ENCODE results near the gene CCDC89.
"Not testable (repeated sequence)": the region's sequence is repeated elsewhere in the genome, so short reads cannot be mapped to it uniquely, and the experiment has no call there.

Gene CCDC89

DNA sequence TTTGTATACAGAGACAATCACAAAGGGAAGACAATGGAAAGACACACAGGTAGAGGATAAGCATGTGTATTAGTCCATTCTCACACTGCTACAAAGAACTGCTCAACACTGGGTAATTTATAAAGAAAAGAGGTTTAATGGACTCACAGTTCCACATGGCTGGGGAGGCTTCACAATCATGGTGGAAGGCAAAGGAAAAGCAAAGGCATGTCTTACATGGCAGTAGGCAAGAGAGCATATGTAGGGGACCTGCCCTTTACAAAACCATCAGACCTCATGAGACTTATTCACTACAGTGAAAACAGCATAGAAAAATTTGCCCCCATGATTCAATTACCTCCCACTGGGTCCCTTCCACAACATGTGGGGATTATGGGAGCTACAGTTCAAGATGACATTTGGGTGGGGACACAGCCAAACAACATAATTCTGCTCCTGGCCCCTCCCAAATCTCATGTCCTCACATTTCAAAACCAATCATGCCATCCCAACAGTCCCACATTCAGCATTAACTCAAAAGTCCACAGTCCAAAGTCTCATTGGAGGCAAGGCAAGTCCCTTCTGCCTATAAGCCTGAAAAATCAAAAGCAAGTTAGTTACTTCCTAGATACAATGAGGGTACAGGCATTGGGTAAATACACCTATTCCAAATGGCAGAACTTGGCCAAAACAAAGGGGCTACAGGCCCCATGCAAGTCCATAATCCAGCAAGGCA, 14.9 kb downstream of the CCDC89 start:
- H3K4me1 Mint-ChIP-seq; H3K27ac Mint-ChIP-seq; H3K9me3 Mint-ChIP-seq; H3K36me3 Mint-ChIP-seq; H3K4me3 Mint-ChIP-seq; DNase-seq; ATAC-seq (replicated peaks): not testable (repeated sequence)
- H3K27me3 Mint-ChIP-seq, result peaks cover 17 to 21% of the 10 kb centered on the region in 2 donors

GRCh38 chr11:85668157-85668556, 17.8 kb downstream of the CCDC89 start:
- Mint-ChIP-seq H3K27ac (no peak overlapping the region), H3K9me3 (peaks cover 0 to 3% of the 10 kb centered on the region in 2 donors), H3K36me3 (peaks cover 9 to 15% of the 10 kb centered on the region in 2 donors), H3K4me1 (peaks cover 5 to 16% of the 10 kb centered on the region in 2 donors), H3K4me3 (no peak overlapping the region), H3K27me3 (peaks cover 10 to 12% of the 10 kb centered on the region in 2 donors)
- ATAC-seq (replicated peaks) (no peak), DNase-seq (no peak)

GRCh38 chr11:85666687-85667086, 19.3 kb downstream of the CCDC89 start:
- DNase-seq (no peak), ATAC-seq (replicated peaks) (no peak)
- Mint-ChIP-seq H3K4me1 (peaks cover 9 to 21% of the 10 kb centered on the region in 2 donors), H3K27ac (no peak overlapping the region), H3K9me3 (peaks cover 0 to 3% of the 10 kb centered on the region in 2 donors), H3K36me3 (peaks cover 14 to 19% of the 10 kb centered on the region in 2 donors), H3K4me3 (no peak overlapping the region), H3K27me3 (peaks cover 8 to 12% of the 10 kb centered on the region in 2 donors)

- no peak for DNase-seq
- Mint-ChIP-seq H3K9me3 (peaks cover 0 to under 1% of the 10 kb centered on the region in 2 donors), H3K4me3 (peak overlapping the region in 1 of 2 donors; percentile 25), H3K4me1 (peaks cover 11 to 29% of the 10 kb centered on the region in 2 donors), H3K27me3 (peaks cover 0 to 4% of the 10 kb centered on the region in 2 donors), H3K36me3 (peaks cover 17 to 20% of the 10 kb centered on the region in 2 donors), H3K27ac (peak overlapping the region; percentile 98)
- no peak for ATAC-seq (replicated peaks)
Measured at GRCh38 chr11:85665733-85666132, 20.3 kb downstream of the CCDC89 start.

GRCh38 chr11:85664615-85665481, 21.1 kb downstream of the CCDC89 start, which contains the start of gene CREBZF:
Gene CREBZF, minus strand, starts transcription at chr11:85665129. Its CDS starts 254 bp downstream, at chr11:85664875.
- Mint-ChIP-seq H3K9me3 (no peaks in the 10 kb centered on the region), H3K4me1 (peaks cover 15 to 35% of the 10 kb centered on the region in 2 donors), H3K4me3 (peak within 1 kb of the TSS; percentile 100), H3K36me3 (peaks cover 22 to 29% of the 10 kb centered on the region in 2 donors), H3K27me3 (no peaks in the 10 kb centered on the region), H3K27ac (peak within 1 kb of the TSS; percentile 98)
- ATAC-seq (replicated peaks) (peak; percentile 90 to 92), DNase-seq (peak; percentile 94)

GRCh38 chr11:85663753-85664614, 22.0 kb downstream of the CCDC89 start:
- peak overlapping the region; percentile 100 for H3K4me3 Mint-ChIP-seq
- DNase-seq, result peak; percentile 79
- peaks cover 23 to 33% of the 10 kb centered on the region in 2 donors for H3K36me3 Mint-ChIP-seq
- H3K27ac Mint-ChIP-seq, result peak overlapping the region; percentile 98
- H3K27me3 Mint-ChIP-seq, result no peaks in the 10 kb centered on the region
- no peaks in the 10 kb centered on the region for H3K9me3 Mint-ChIP-seq
- ATAC-seq (replicated peaks), result peak; percentile 74 to 77
- peaks cover 17 to 41% of the 10 kb centered on the region in 2 donors for H3K4me1 Mint-ChIP-seq

GRCh38 chr11:85663080-85663752, 22.8 kb downstream of the CCDC89 start:
- peak overlapping the region; percentile 98 for H3K27ac Mint-ChIP-seq
- H3K36me3 Mint-ChIP-seq, result peaks cover 23 to 33% of the 10 kb centered on the region in 2 donors
- H3K4me1 Mint-ChIP-seq, result peaks cover 17 to 41% of the 10 kb centered on the region in 2 donors
- H3K9me3 Mint-ChIP-seq, result no peaks in the 10 kb centered on the region
- H3K4me3 Mint-ChIP-seq, result peak overlapping the region; percentile 100
- DNase-seq, result no peak
- no peaks in the 10 kb centered on the region for H3K27me3 Mint-ChIP-seq
- ATAC-seq (replicated peaks), result no peak

- Mint-ChIP-seq H3K27ac (no peak overlapping the region), H3K36me3 (peaks cover 25 to 34% of the 10 kb centered on the region in 2 donors), H3K4me3 (peak overlapping the region; percentile 35 to 62), H3K4me1 (peaks cover 17 to 43% of the 10 kb centered on the region in 2 donors), H3K27me3 (no peaks in the 10 kb centered on the region), H3K9me3 (no peaks in the 10 kb centered on the region)
- DNase-seq (no peak), ATAC-seq (replicated peaks) (no peak)
Measured at GRCh38 chr11:85661972-85662664, 23.9 kb downstream of the CCDC89 start.

DNA sequence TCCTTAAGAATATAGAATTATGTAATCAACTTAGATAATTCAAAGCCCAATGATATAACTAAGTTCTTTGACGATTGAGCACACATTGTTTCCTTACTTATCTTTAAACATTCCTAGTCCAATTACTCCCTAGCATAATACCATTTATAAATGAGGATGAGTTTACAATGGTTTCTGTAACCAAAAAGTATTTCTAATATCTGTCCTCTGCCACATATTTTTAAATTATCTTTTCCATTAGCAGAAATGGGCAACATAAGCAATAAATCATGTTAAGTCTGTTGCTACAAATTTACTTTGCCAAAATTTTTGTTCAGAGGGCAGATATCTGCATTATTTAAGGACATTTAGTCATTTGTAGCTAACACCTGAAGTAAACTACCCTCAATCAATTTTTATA, 27.8 kb downstream of the CCDC89 start:
- Mint-ChIP-seq H3K27me3 (no peaks in the 10 kb centered on the region), H3K4me1 (peaks cover 14 to 38% of the 10 kb centered on the region in 2 donors), H3K4me3 (no peak overlapping the region), H3K9me3 (no peaks in the 10 kb centered on the region), H3K27ac (no peak overlapping the region), H3K36me3 (peaks cover 19 to 23% of the 10 kb centered on the region in 2 donors)
- DNase-seq (no peak), ATAC-seq (replicated peaks) (no peak)

GRCh38 chr11:85656777-85657176, 29.2 kb downstream of the CCDC89 start:
- peaks cover 15 to 45% of the 10 kb centered on the region in 2 donors for H3K4me1 Mint-ChIP-seq

GRCh38 chr11:85654343-85654742, 31.7 kb downstream of the CCDC89 start:
- not testable (repeated sequence) for H3K27ac Mint-ChIP-seq; DNase-seq; ATAC-seq (replicated peaks); H3K4me3 Mint-ChIP-seq; H3K9me3 Mint-ChIP-seq; H3K27me3 Mint-ChIP-seq
- Mint-ChIP-seq H3K4me1 (peaks cover 11 to 42% of the 10 kb centered on the region in 2 donors), H3K36me3 (peaks cover 5 to 18% of the 10 kb centered on the region in 2 donors)

More at GRCh38 chr11:85656777-85657176, 29.2 kb downstream of the CCDC89 start:
- no peaks in the 10 kb centered on the region for H3K27me3 Mint-ChIP-seq
- DNase-seq, result no peak
- H3K9me3 Mint-ChIP-seq, result no peaks in the 10 kb centered on the region
- H3K4me3 Mint-ChIP-seq, result no peak overlapping the region
- peaks cover 15 to 21% of the 10 kb centered on the region in 2 donors for H3K36me3 Mint-ChIP-seq
- ATAC-seq (replicated peaks), result no peak
- no peak overlapping the region for H3K27ac Mint-ChIP-seq

DNA sequence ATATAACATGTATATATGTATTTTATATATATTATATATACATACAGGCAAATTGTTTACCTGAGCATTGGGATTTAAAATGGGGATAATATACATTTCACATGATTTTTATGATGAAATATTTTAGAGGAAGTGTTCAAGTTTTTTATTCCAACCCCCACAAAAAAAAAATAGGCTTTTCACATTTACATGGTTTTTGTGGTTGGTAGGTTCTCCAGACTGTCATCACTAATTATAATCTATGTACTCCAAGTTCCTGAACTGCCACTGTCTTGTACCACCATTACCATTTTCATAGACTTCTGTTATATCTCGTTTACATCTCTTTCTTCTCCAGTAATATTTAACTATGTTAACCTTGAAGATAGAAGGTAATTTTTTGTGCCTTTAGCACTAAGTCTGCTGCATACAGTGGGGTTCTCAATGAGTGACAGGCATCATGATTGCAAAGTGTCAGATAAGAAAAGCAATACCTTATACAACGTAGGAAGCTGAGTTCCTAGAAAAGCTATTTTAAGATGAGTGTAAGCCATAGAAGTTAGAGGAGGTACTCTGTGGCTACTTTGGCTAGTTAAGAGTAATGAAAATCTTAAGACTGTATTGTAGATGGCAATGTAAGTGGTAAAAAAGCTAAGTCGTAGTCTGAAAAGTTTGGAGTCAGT, 33.1 kb downstream of the CCDC89 start:
- Mint-ChIP-seq H3K27ac (no peak overlapping the region), H3K4me1 (peaks cover 13 to 47% of the 10 kb centered on the region in 2 donors), H3K4me3 (no peak overlapping the region), H3K36me3 (peaks cover 5 to 18% of the 10 kb centered on the region in 2 donors), H3K27me3 (no peaks in the 10 kb centered on the region), H3K9me3 (no peaks in the 10 kb centered on the region)
- no peak for DNase-seq
- no peak for ATAC-seq (replicated peaks)

Measured in stimulated activated naive B cell treated with anti-CD40 and anti-IgM and Interleukin-4, amounts not matched to agents 10 μg/mL and 1 μg/mL and 100 μg/mL, for 72 hours (primary cell).